ENCODE measurements around the gene ATP8B4. TPM values are rescaled to one million over a fixed set of nuclear protein-coding genes. Genes with fewer than 3 reads are reported as not detected.

Gene ATP8B4
- total and polyA plus RNA-seq, 3 donors from 2014 or later, result 2.4 to 6.1 (median 2.5) TPM

- no peak overlapping the region for H3K27ac ChIP-seq
- H3K27me3 ChIP-seq, result no peaks in the 10 kb centered on the region
- no peak overlapping the region for H3K4me3 ChIP-seq
- no peaks in the 10 kb centered on the region for H3K36me3 ChIP-seq (ENCODE audit: low read depth, missing control alignments)
- intact Hi-C loops (cut with DNase I; ENCODE audit: low total_unique reads), result no loop called here
- no peaks in the 10 kb centered on the region for H3K4me1 ChIP-seq
- no peak for DNase-seq
- TF ChIP-seq CTCF (IDR thresholded peaks at IDR 0.05) (no peak), POLR2A (IDR thresholded peaks at IDR 0.05) (no peak)
- WGBS, 2 donors, result 83 to 90% methylated on average over 3 of the region's 3 CpGs
- no peaks in the 10 kb centered on the region for H3K9me3 ChIP-seq
Observed at GRCh38 chr15:50068016-50068415, 51.0 kb downstream of the ATP8B4 start.

GRCh38 chr15:50067254-50067653 is 51.8 kb downstream of the ATP8B4 start:
- intact Hi-C loops (cut with DNase I; ENCODE audit: low total_unique reads), result no loop called here
- no peaks in the 10 kb centered on the region for H3K9me3 ChIP-seq
- no peaks in the 10 kb centered on the region for H3K4me1 ChIP-seq
- no peaks in the 10 kb centered on the region for H3K27me3 ChIP-seq
- H3K4me3 ChIP-seq, result no peak overlapping the region
- WGBS, 2 donors, result 61 to 65% methylated on average over 1 of the region's 1 CpG
- no peak for TF ChIP-seq POLR2A (IDR thresholded peaks at IDR 0.05)
- no peaks in the 10 kb centered on the region for H3K36me3 ChIP-seq (ENCODE audit: low read depth, missing control alignments)
- H3K27ac ChIP-seq, result no peak overlapping the region
- DNase-seq, result no peak

- TF ChIP-seq CTCF (IDR thresholded peaks at IDR 0.05), result no peak
- TF ChIP-seq POLR2A (IDR thresholded peaks at IDR 0.05), result no peak
- Histone ChIP-seq H3K4me3 (no peak overlapping the region), H3K36me3 (ENCODE audit: low read depth, missing control alignments) (no peaks in the 10 kb centered on the region), H3K4me1 (no peaks in the 10 kb centered on the region), H3K9me3 (no peaks in the 10 kb centered on the region), H3K27ac (no peak overlapping the region), H3K27me3 (no peaks in the 10 kb centered on the region)
- WGBS, 2 donors, result 68% methylated on average over 4 of the region's 4 CpGs
- intact Hi-C loops (cut with DNase I; ENCODE audit: low total_unique reads), result no loop called here
- no peak for DNase-seq
Observed at GRCh38 chr15:50066666-50067065, 52.4 kb downstream of the ATP8B4 start.

- intact Hi-C loops (cut with DNase I; ENCODE audit: low total_unique reads), result no loop called here
- TF ChIP-seq POLR2A (IDR thresholded peaks at IDR 0.05), result no peak
- no peak for TF ChIP-seq CTCF (IDR thresholded peaks at IDR 0.05)
- 66 to 70% methylated on average over 2 of the region's 2 CpGs for WGBS, 2 donors
Observed at GRCh38 chr15:50066202-50066601, 52.8 kb downstream of the ATP8B4 start.

GRCh38 chr15:50065279-50065678 is 53.8 kb downstream of the ATP8B4 start:
- WGBS, 2 donors, result 70 to 82% methylated on average over 2 of the region's 2 CpGs
- no peak for DNase-seq
- intact Hi-C loops (cut with DNase I; ENCODE audit: low total_unique reads), result no loop called here
- no peaks in the 10 kb centered on the region for H3K36me3 ChIP-seq (ENCODE audit: low read depth, missing control alignments)
- TF ChIP-seq POLR2A (IDR thresholded peaks at IDR 0.05), result no peak
- TF ChIP-seq CTCF (IDR thresholded peaks at IDR 0.05), result no peak
- H3K4me3 ChIP-seq, result no peak overlapping the region
- no peaks in the 10 kb centered on the region for H3K4me1 ChIP-seq
- H3K27ac ChIP-seq, result no peak overlapping the region
- no peaks in the 10 kb centered on the region for H3K27me3 ChIP-seq
- H3K9me3 ChIP-seq, result no peaks in the 10 kb centered on the region

More at GRCh38 chr15:50066202-50066601, 52.8 kb downstream of the ATP8B4 start:
- Histone ChIP-seq H3K27me3 (no peaks in the 10 kb centered on the region), H3K9me3 (no peaks in the 10 kb centered on the region), H3K4me3 (no peak overlapping the region), H3K36me3 (ENCODE audit: low read depth, missing control alignments) (no peaks in the 10 kb centered on the region), H3K4me1 (no peaks in the 10 kb centered on the region), H3K27ac (no peak overlapping the region)
- no peak for DNase-seq

Data from testis (tissue), 3 donors.